Forelimb muscle (tissue), 1 donor: ENCODE results near the gene EBLN2. TPM values are rescaled to one million over a fixed set of nuclear protein-coding genes. Genes with fewer than 3 reads are reported as not detected.
"Not testable (repeated sequence)": the region's sequence is repeated elsewhere in the genome, so short reads cannot be mapped to it uniquely, and the experiment has no call there.

Experiments used
- DNase-seq: peaks from one replicate; pipeline ENCODE4 v3.0.0-alpha.2; 2013; ENCODE audit warnings: low read depth
- polyA plus RNA-seq: library from polyadenylated mRNA; unstranded; fragments of 120-200 nt; gene quantifications from one replicate; pipeline ENCODE4 v1.2.1, GENCODE V29; 2013; ENCODE audit not compliant: insufficient read length

The EBLN2 gene
- polyA plus RNA-seq, 1 donor = 3.8 TPM

- no peak for DNase-seq
Observed at GRCh38 chr3:73060302-73060723, 1.1 kb upstream of the EBLN2 start.

DNA sequence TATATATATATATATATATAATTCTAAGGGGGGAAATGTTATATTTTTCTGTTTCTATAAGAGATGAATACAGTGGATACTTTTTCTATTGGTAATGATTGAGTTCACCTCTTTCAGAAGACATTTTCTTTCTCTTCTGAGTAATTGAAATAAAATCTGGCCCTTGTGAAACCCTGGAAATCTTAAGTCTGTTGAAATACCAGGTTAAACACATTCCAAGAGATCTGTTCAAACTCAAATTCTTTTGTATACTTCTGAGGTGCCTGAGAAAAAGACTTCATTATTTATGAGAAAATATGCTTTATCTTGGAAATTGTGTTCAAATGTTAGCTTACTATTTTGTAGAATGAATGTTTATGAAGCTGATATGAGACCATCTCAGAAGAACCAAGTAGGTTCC, 4.8 kb downstream of the EBLN2 start:
- DNase-seq = not testable (repeated sequence)

GRCh38 chr3:73068419-73068818, 7.0 kb downstream of the EBLN2 start:
- DNase-seq = no peak

- no peak for DNase-seq
Observed at GRCh38 chr3:73069187-73069586, 7.7 kb downstream of the EBLN2 start.

GRCh38 chr3:73069775-73070444, 8.5 kb downstream of the EBLN2 start:
- no peak for DNase-seq

DNA sequence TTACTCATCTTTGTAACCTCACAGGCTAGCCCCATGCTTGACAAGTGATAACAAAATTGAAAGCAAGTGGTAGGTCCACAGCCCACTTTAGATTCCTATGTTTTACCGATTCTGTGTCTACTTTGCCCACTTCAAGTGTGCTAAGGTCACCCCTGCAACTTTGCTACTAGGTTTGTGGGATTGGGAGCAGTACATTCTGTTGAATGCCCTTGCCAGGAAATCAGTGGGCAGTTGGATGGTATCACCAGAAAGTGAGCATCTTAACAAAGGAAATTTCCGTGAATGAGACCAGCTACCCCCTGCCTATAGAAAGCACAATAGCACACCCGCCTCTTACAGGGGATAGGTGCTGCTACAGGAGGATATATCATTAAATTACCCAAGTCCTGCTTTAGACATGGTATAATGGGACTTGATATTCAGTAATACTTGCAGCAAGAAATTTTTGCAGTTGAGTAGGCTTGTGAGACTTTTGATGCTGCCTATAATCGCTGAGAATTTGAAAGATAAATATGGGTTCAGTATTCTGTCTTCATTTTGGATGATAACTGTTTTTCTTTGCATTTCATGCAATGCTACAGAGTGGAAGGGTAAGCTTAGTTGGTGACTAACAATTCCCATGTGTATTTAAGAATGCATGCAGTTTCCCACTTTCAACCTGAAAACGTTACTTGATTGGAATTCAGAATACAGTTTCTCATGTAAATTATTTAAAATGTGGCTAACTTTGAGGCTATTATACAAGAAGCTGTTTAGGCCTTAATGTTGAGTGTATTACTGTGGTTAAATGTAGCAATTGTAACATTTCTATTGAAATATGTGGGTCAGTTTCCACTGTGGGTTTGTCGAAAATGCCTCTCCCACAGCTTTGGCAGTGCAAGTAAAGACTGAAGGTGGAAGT, 9.5 kb downstream of the EBLN2 start:
- no peak for DNase-seq

DNA sequence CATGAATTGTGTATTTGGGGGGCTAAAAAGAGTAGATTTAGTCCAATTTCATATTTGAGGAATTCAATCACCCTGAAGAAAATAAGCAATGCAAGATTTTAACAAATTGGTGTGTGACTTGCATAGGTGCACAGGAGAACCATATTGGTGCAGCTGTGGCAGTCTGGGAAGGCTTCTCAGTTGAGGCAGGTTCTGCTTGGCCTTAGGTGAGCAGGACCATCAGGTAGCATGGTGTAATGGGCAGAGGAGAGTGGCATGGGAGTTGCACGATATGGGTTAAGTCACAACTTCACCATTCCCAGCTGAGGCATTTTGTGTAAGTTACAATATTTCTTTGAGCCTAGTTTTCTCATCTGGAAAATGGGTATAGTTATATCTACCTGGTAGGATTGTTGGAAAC, 10.5 kb downstream of the EBLN2 start:
- no peak for DNase-seq

- no peak for DNase-seq
Observed at GRCh38 chr3:73072634-73073033, 11.2 kb downstream of the EBLN2 start.

- DNase-seq = no peak
Observed at GRCh38 chr3:73073091-73073707, 11.7 kb downstream of the EBLN2 start.

GRCh38 chr3:73074781-73075180, 13.3 kb downstream of the EBLN2 start:
- no peak for DNase-seq

GRCh38 chr3:73080216-73080966, 18.9 kb downstream of the EBLN2 start:
- no peak for DNase-seq

GRCh38 chr3:73081140-73081539, 19.7 kb downstream of the EBLN2 start:
- no peak for DNase-seq

- DNase-seq = no peak
Observed at GRCh38 chr3:73084170-73084569, 22.7 kb downstream of the EBLN2 start.

- peak; percentile 26 for DNase-seq
Observed at GRCh38 chr3:73086071-73086494, 24.6 kb downstream of the EBLN2 start.

GRCh38 chr3:73094129-73094528, 32.7 kb downstream of the EBLN2 start:
- DNase-seq = no peak

DNA sequence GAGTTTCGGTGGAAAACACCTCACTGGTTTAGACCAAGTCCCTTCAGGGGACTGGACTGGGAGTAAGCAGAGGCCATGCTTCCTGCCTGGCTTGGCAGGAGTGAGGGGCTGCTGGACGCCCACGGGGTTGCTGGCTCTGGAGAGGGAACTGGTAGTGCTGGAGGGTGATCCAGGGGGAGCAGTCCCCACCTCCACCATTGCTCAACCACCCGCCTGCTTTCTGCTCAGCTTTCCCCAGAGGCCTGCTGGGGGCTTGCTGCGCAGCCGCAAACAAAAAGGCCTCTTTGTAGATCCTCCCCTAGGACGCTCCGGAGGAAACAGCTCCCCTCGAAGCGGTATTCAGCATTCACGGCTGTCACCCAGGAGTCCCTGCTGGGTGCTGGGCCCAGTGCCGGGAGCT, 33.5 kb downstream of the EBLN2 start:
- no peak for DNase-seq

GRCh38 chr3:73096169-73096568, 34.7 kb downstream of the EBLN2 start:
- no peak for DNase-seq

DNA sequence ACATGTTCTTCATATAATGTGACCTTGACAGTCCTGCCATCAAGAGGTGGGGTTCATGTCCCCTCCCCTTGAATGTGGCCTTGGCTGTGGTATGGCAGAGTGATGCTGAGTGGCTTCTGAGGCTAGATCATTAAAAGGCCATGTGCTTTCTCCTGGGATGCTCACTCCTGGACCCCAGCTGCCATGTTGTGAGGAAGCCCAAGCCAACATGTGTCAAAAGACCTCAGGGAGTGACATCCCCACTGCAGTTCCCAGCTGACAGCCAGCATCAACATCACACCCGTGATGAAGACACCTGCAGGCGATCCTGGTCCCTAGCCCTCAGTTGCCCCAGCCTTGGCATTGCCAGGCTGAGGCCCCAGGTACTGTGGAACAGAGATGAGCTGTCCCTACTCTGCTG, 36.6 kb downstream of the EBLN2 start:
- no peak for DNase-seq

GRCh38 chr3:73098873-73099272, 37.4 kb downstream of the EBLN2 start:
- no peak for DNase-seq

DNA sequence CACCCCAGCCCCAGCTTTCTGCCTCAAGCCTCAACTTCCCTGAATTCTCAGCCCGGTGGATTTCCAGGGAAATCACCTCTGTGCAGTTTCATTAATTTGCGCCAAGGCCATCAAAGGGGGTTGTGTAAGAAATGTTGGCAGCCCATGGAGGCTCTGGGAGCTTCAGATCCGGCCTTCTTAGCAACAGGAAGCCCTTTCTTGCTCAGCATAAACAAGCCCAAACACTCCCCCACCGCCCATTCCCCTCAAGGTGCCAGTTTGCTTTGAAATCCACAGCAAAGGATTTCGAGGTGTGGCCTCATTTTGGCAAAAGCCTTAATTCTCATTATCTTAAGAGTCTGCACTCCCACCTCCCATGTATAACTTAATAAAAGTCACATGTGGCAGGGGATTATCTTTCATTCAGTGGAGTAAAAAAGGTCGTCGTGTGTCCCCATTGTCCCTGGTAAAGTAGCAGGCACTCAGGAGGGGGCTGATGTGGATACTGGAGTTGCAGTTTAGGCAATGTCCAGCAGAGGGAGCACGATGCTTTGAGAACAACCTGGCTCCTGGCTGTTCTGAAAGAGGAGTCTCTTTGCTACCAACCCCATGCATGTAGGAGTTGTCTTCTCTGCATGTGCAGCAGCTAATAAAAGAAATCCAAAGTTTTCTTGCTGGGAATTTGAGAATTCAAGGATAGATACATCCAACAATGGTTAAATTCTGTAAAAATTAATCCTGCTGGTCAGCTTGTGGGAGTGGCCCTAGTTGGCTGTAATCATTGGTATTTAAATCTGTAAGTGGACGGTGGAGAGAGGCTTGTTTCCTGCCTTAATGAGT, 39.5 kb downstream of the EBLN2 start:
- peak; percentile 89 for DNase-seq

- no peak for DNase-seq
Observed at GRCh38 chr3:73101881-73102280, 40.4 kb downstream of the EBLN2 start.
